Measurements from ENCODE around the gene NFE2L2. TPM values are rescaled to one million over a fixed set of nuclear protein-coding genes. Genes with fewer than 3 reads are reported as not detected.
"Not testable (repeated sequence)": the region's sequence is repeated elsewhere in the genome, so short reads cannot be mapped to it uniquely, and the experiment has no call there.

Gene NFE2L2
- total RNA-seq, 2 donors from 2014 or later: 98.6 to 126 TPM

GRCh38 chr2:177268187-177268871 is 3.8 kb upstream of the NFE2L2 start:
- no peak overlapping the region for H3K4me3 ChIP-seq
- H3K27me3 ChIP-seq (replicated peaks; ENCODE audit: insufficient read depth): no peaks in the 10 kb centered on the region
- 83% methylated on average over 8 of the region's 8 CpGs for WGBS
- H3K27ac ChIP-seq: no peak overlapping the region
- H3K9me3 ChIP-seq: no peaks in the 10 kb centered on the region
- TF ChIP-seq POLR2AphosphoS5 (IDR thresholded peaks at IDR 0.05) (no peak), POLR2A (IDR thresholded peaks at IDR 0.05) (no peak)
- TF ChIP-seq, protein P1, sequence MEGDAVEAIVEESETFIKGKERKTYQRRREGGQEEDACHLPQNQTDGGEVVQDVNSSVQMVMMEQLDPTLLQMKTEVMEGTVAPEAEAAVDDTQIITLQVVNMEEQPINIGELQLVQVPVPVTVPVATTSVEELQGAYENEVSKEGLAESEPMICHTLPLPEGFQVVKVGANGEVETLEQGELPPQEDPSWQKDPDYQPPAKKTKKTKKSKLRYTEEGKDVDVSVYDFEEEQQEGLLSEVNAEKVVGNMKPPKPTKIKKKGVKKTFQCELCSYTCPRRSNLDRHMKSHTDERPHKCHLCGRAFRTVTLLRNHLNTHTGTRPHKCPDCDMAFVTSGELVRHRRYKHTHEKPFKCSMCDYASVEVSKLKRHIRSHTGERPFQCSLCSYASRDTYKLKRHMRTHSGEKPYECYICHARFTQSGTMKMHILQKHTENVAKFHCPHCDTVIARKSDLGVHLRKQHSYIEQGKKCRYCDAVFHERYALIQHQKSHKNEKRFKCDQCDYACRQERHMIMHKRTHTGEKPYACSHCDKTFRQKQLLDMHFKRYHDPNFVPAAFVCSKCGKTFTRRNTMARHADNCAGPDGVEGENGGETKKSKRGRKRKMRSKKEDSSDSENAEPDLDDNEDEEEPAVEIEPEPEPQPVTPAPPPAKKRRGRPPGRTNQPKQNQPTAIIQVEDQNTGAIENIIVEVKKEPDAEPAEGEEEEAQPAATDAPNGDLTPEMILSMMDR (IDR thresholded peaks at IDR 0.05): no peak
- intact Hi-C loops (cut with DNase I): loop anchor here (10.0 kb wide), 1 partner anchor 146 kb away; no protein-coding TSS in a partner anchor
- no peaks in the 10 kb centered on the region for H3K36me3 ChIP-seq
- no peak for DNase-seq (ENCODE audit: low spot score)
- no peaks in the 10 kb centered on the region for H3K4me1 ChIP-seq (replicated peaks)

- intact Hi-C loops (cut with DNase I): loop anchor here (10.0 kb wide), 1 partner anchor 148 kb away; no protein-coding TSS in a partner anchor
- H3K27ac ChIP-seq: peak overlapping the region; percentile 45 to 99
Observed at GRCh38 chr2:177266955-177267354, 2.4 kb upstream of the NFE2L2 start.

GRCh38 chr2:177265824-177266817 is 1.6 kb upstream of the NFE2L2 start:
- peak; percentile 62 for TF ChIP-seq POLR2AphosphoS5 (IDR thresholded peaks at IDR 0.05)
- TF ChIP-seq, protein P1 (IDR thresholded peaks at IDR 0.05): no peak
- no peaks in the 10 kb centered on the region for H3K36me3 ChIP-seq
- DNase-seq (ENCODE audit: low spot score): no peak
- 10% methylated on average over 4 of the region's 4 CpGs for WGBS
- no peaks in the 10 kb centered on the region for H3K27me3 ChIP-seq (replicated peaks; ENCODE audit: insufficient read depth)
- no peaks in the 10 kb centered on the region for H3K4me1 ChIP-seq (replicated peaks)
- H3K27ac ChIP-seq: peak overlapping the region; percentile 99 to 100
- H3K9me3 ChIP-seq: no peaks in the 10 kb centered on the region
- H3K4me3 ChIP-seq: no peak overlapping the region
- intact Hi-C loops (cut with DNase I): loop anchor here (10.0 kb wide), 1 partner anchor 149 kb away; no protein-coding TSS in a partner anchor

More at GRCh38 chr2:177266955-177267354, 2.4 kb upstream of the NFE2L2 start:
- WGBS: 72% methylated on average over 8 of the region's 8 CpGs
- H3K4me3 ChIP-seq; H3K4me1 ChIP-seq (replicated peaks); H3K9me3 ChIP-seq; H3K27me3 ChIP-seq (replicated peaks; ENCODE audit: insufficient read depth); H3K36me3 ChIP-seq; DNase-seq (ENCODE audit: low spot score): not testable (repeated sequence)

GRCh38 chr2:177264209-177264692 is 276 bp downstream of the NFE2L2 start:
- 0% methylated on average over 31 of the region's 61 CpGs for WGBS
- TF ChIP-seq, protein P1 (IDR thresholded peaks at IDR 0.05): no peak
- TF ChIP-seq POLR2AphosphoS5 (IDR thresholded peaks at IDR 0.05): no peak
- no peak for TF ChIP-seq POLR2A (IDR thresholded peaks at IDR 0.05)
- Histone ChIP-seq H3K36me3 (no peaks in the 10 kb centered on the region), H3K4me1 (replicated peaks) (no peaks in the 10 kb centered on the region), H3K9me3 (no peaks in the 10 kb centered on the region), H3K4me3 (peak overlapping the region; percentile 95 to 99), H3K27ac (peak overlapping the region; percentile 99 to 100), H3K27me3 (replicated peaks; ENCODE audit: insufficient read depth) (no peaks in the 10 kb centered on the region)
- no peak for DNase-seq (ENCODE audit: low spot score)
- intact Hi-C loops (cut with DNase I): loop anchor here (10.0 kb wide), 1 partner anchor 151 kb away; no protein-coding TSS in a partner anchor
